ENCODE data around the gene IRF4. TPM values are rescaled to one million over a fixed set of nuclear protein-coding genes. Genes with fewer than 3 reads are reported as not detected.

IRF4 gene
- total RNA-seq, 1 experiment from 2014 or later = 0.72 TPM

DNA sequence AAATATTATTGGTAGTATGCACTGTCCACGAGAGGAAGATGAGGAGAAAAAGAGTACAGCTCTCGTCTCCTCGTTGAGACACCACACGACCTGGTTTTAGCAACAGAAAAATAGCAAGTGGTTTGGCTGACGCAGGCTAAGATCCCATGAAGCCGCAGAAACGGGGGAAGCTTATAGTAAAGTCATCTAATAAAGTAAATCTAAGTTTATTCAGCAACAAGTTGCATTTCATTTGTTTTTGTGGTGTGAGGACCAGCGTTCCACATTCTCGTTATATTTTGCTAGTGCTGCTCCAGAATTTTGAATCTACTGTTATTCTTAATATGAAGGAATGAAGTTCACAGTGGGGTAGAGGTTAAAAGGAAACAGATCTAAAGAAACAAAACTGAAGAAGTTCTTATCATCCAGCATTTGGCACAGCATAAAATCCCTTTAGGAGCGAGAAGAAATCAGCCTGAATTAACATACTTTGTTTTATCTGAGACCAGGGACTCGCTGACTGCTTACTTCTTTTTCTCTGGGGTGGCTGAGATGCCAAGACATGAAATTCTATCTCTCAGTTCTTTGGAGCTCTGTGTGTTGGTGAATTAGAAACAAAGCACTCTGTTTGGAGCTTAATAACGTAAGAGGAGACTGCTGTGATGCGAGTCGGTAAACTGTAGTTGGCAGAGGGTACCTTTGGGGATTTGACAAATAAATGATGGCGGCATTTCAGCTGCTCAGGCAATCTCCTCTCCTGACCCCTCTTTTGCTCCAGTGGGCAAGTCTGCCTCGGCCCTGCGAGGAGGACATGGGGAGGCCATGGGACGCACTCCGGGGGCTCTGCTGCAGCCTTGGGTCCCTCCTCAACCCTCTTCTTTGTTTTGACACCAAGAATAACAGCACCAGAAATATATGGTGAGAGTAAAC lies 24.9 kb upstream of the IRF4 start:
- peaks cover 5% of the 10 kb centered on the region for H3K9me3 ChIP-seq (ENCODE audit: control insufficient read depth, insufficient read depth, low read depth, low read length)
- no peak for DNase-seq (ENCODE audit: low read depth, low spot score)
- no peaks in the 10 kb centered on the region for H3K4me1 ChIP-seq (ENCODE audit: control insufficient read depth, insufficient read depth, low read length)
- in situ Hi-C loops (cut with HindIII; ENCODE audit: low pct_unique_long_range_greater_than_20kb, low sequenced_read_pairs) (no loop called here), intact Hi-C loops (cut with micrococcal nuclease; ENCODE audit: unreplicated experiment) (no loop called here)
- no peak for ATAC-seq
- no peaks in the 10 kb centered on the region for H3K36me3 ChIP-seq (ENCODE audit: control insufficient read depth, insufficient read depth, low read length)
- H3K27ac ChIP-seq (ENCODE audit: low read length) = no peak overlapping the region
- ChIA-PET CTCF (no interaction called here), POLR2A (no interaction called here)
- TF ChIP-seq SIN3A (IDR thresholded peaks at IDR 0.05; ENCODE audit: borderline replicate concordance, insufficient read depth, low read depth, low read length) = no peak
- TF ChIP-seq, protein P1, sequence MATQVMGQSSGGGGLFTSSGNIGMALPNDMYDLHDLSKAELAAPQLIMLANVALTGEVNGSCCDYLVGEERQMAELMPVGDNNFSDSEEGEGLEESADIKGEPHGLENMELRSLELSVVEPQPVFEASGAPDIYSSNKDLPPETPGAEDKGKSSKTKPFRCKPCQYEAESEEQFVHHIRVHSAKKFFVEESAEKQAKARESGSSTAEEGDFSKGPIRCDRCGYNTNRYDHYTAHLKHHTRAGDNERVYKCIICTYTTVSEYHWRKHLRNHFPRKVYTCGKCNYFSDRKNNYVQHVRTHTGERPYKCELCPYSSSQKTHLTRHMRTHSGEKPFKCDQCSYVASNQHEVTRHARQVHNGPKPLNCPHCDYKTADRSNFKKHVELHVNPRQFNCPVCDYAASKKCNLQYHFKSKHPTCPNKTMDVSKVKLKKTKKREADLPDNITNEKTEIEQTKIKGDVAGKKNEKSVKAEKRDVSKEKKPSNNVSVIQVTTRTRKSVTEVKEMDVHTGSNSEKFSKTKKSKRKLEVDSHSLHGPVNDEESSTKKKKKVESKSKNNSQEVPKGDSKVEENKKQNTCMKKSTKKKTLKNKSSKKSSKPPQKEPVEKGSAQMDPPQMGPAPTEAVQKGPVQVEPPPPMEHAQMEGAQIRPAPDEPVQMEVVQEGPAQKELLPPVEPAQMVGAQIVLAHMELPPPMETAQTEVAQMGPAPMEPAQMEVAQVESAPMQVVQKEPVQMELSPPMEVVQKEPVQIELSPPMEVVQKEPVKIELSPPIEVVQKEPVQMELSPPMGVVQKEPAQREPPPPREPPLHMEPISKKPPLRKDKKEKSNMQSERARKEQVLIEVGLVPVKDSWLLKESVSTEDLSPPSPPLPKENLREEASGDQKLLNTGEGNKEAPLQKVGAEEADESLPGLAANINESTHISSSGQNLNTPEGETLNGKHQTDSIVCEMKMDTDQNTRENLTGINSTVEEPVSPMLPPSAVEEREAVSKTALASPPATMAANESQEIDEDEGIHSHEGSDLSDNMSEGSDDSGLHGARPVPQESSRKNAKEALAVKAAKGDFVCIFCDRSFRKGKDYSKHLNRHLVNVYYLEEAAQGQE (IDR thresholded peaks at IDR 0.05; ENCODE audit: insufficient read depth in 1 of 2, low read depth in 2 of 2, low read length in 1 of 2) = no peak
- BruUV-seq (replicated peaks) = no TSS peak
- H3K4me3 ChIP-seq (ENCODE audit: low read depth in 2 of 2, low read length in 2 of 2) = no peak overlapping the region
- H3K27me3 ChIP-seq (ENCODE audit: control insufficient read depth, insufficient read depth, low read length) = peaks cover 12% of the 10 kb centered on the region

- no peaks in the 10 kb centered on the region for H3K36me3 ChIP-seq (ENCODE audit: control insufficient read depth, insufficient read depth, low read length)
- intact Hi-C loops (cut with micrococcal nuclease; ENCODE audit: unreplicated experiment) = no loop called here
- ChIA-PET POLR2A (no interaction called here), CTCF (no interaction called here)
- peaks cover 12% of the 10 kb centered on the region for H3K27me3 ChIP-seq (ENCODE audit: control insufficient read depth, insufficient read depth, low read length)
- H3K4me3 ChIP-seq (ENCODE audit: low read depth in 2 of 2, low read length in 2 of 2) = no peak overlapping the region
- no TSS peak for BruUV-seq (replicated peaks)
- in situ Hi-C loops (cut with HindIII; ENCODE audit: low pct_unique_long_range_greater_than_20kb, low sequenced_read_pairs) = no loop called here
- TF ChIP-seq SIN3A (IDR thresholded peaks at IDR 0.05; ENCODE audit: borderline replicate concordance, insufficient read depth, low read depth, low read length) (no peak), TCF7L2 (IDR thresholded peaks at IDR 0.05; ENCODE audit: low read depth, low read length) (no peak), POLR2AphosphoS5 (IDR thresholded peaks at IDR 0.05; ENCODE audit: low read depth, low read length) (no peak)
- TF ChIP-seq, protein P2, sequence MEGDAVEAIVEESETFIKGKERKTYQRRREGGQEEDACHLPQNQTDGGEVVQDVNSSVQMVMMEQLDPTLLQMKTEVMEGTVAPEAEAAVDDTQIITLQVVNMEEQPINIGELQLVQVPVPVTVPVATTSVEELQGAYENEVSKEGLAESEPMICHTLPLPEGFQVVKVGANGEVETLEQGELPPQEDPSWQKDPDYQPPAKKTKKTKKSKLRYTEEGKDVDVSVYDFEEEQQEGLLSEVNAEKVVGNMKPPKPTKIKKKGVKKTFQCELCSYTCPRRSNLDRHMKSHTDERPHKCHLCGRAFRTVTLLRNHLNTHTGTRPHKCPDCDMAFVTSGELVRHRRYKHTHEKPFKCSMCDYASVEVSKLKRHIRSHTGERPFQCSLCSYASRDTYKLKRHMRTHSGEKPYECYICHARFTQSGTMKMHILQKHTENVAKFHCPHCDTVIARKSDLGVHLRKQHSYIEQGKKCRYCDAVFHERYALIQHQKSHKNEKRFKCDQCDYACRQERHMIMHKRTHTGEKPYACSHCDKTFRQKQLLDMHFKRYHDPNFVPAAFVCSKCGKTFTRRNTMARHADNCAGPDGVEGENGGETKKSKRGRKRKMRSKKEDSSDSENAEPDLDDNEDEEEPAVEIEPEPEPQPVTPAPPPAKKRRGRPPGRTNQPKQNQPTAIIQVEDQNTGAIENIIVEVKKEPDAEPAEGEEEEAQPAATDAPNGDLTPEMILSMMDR (IDR thresholded peaks at IDR 0.05) = no peak
- TF ChIP-seq, protein P1 (IDR thresholded peaks at IDR 0.05; ENCODE audit: insufficient read depth in 1 of 2, low read depth in 2 of 2, low read length in 1 of 2) = no peak
- peaks cover 5% of the 10 kb centered on the region for H3K9me3 ChIP-seq (ENCODE audit: control insufficient read depth, insufficient read depth, low read depth, low read length)
- no peak for DNase-seq (ENCODE audit: low read depth, low spot score)
- H3K4me1 ChIP-seq (ENCODE audit: control insufficient read depth, insufficient read depth, low read length) = no peaks in the 10 kb centered on the region
- H3K27ac ChIP-seq (ENCODE audit: low read length) = no peak overlapping the region
- ATAC-seq = no peak
Observed at GRCh38 chr6:367298-367794, 24.2 kb upstream of the IRF4 start.

Data from Panc1 (cell line).